DMS53 treated with DMSO at 0.1 percent for 48 hours (cell line): ENCODE results near the gene GAMT.
"Not testable (repeated sequence)": the region's sequence is repeated elsewhere in the genome, so short reads cannot be mapped to it uniquely, and the experiment has no call there.

Experiments used
- DNase-seq: peaks from one replicate; lab custom pipeline; 2025; ENCODE audit not compliant: unreplicated experiment; lab: John Stamatoyannopoulos, UW

The GAMT gene

DNA sequence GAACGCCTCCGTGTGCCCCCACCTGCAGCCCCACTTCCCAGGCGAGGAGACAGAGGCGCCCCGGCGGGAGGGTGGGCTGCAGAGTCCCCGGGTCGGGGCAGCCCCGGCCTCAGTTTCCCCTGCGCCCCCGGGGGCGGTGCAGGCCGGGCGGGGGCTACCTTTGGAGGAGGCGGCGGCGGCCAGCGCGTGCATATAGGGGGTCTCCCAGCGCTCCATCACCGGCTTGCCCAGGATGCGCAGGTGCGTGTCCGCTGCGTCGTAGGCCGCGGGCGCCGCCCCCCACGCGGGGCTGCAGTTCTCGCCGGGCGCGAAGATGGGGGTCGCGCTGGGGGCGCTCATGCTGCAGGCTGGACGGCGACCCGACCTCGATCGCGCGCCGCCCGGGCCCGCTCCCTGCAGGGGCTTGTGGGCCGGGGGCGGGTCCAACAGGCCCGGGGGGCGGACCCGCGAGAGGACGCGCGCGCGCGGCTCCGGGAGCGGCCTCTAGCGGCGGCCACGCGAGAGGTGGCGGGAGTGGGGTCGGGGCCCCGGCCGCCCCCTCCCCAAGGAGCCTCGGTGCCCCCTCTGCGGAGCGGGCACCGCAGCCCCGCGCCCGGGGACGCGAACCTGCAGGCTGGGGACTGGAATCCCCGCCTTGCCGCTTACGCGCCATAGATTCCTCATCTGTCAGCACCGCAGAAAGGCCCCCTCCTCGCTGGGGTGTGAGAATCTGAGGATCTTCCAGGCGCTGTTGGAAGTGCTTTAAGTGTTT lies at the start of gene GAMT:
GAMT (minus strand) TSS at position 405 of the 751 bp plus-strand sequence; CDS start at position 339, 66 bp downstream.
- DNase-seq, result no peak

DNA sequence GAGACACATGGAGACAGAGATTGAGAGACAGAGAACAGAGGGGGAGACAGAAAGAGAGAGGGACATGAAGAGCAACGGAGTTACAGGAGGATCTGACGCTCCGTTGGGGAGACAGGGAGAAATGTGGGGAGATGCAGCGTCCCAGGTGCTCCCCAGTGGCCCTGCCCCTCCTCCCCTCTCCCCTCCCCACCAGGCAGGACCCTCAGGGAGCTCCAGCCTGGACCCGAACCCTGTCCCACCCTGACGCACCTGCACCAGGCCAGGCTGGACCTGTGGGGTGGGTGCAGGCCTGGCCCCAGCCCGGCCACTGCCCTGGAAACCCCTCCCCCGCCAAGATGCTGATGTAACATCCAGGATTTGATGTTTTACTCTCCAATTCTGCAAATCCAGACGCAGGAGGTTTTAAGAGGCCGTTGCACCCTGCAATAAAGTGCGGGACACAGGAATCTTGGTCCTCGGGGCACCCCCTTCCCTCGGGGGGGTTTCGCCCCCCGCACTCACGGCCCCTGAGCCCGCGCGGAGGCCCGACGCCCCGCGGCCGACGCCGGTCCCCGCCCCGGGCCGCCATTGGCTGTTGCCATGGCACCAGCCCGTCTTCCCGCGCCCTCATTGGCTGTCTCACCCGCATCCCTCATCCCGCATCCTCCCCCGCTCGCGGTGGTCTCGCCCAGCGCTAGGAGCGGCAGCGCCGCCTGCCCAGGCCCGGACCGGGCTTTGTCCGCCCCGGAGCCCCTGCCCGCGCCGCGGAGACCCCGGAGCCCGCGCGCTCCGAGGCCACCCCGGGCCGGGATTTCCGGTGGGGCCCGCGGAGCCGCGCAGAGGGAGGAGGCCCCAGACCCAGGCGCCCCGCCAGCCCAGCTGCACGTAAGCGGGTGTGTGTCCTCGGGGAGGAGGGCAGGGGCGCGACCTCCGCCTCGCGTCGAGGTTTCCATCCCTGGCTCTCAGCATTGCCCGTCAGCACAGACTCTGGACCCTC lies 48.4 kb upstream of the GAMT start, which contains the start of gene APC2:
APC2 (plus strand) TSS at position 655 of the 976 bp plus-strand sequence. CDS start 2,881 bp downstream, outside the sequence.
- no peak for DNase-seq

- no peak for DNase-seq
These were observed 46.6 kb upstream of the GAMT start for GRCh38 chr19:1447944-1448343.

DNA sequence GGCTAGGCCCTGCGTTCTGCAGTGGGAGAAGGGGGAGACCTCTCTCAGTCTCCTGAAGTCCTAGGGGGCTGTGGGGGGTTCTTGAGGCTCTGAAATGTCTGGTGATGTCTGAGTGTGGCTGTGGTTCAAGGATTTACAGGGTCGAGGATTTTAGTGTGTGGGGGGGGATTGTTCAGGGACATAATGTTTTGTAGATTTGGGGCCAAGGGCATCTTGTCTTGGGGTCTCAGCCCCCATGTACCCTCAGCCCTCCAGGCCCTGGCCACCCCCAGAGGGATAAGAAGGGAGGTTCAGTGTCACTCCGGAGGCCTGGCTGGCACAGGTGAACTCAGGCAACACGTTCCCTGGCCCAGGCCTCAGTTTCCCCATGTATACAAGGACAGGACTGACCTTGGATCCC lies 46.2 kb upstream of the GAMT start:
- no peak for DNase-seq

GRCh38 chr19:1446713-1447481 lies 45.6 kb upstream of the GAMT start:
- no peak for DNase-seq

DNA sequence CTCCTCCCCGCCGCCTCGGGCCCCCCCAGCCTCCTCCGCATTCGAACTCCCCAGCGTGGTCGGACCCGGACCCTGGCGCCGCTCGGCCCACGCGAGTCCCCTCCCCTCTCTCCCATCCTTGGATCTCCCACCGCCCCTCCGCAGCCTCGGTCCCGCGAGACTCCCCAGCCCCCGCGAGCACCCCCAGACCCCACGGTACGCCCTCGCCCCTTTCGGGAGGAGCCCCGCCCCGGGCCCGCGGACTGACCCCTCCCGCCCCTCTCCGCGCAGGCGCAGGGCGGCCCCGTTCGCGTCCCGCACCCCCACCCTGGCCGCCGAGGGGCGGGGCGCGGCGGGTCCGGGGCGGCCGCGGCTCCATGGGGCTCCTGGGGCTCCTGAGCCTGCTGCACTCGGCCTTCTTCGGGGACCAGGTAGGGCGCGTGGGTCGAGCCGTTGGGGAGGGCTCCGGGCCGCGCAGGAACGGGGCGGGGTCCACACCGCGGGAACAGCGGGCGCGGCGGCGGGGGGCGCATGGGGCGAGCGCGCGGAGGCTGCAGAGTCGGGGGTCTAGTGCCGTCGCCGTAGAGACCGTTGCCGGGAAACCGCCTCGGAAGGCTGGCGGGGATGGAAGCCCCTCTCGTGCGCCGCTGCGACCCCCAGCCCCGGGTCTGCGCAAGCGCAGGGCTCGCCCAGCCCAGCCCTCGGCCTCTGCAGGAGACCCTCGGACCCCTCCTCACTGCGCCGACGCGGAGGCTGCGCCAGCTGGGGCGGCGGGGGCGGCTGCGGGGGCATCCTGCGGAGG lies 44.8 kb upstream of the GAMT start:
- DNase-seq, result peak; percentile 15

DNA sequence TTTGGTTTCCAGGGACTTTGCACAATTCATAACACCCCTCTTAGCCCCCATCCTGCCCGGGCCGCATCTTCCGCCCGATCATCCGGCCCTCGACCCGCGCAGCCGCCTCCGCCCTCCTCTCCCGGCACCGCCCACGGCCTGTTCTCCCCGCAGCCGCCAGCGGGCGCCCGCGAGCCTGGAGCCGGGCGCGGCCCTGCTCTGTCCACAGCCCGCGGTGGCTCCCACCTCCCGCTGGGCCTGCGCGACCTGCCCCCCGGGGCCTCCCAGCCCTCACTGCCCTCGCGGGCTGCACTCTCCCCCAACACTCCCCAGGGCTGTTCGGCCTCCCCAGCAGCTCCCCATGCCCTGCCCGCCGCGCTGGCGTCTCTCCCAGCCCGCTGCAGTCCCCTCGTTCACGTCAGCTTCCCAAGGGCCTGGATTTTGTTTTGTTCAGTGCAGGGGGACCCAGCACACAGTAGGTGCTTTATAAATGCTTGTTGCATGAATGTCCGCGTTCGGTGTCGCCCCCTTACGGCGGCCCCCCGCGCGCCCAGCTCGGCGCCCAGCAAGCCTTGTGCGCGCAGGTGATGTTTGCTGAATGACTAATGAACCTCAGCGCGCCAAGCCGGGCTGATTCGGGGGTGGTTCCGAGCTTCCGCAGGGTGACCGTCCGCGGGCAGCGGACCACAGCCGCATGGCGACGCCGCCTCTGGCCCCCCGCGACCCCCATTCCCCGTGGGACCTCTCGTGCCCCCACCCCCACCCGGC lies 44.0 kb upstream of the GAMT start:
- peak; percentile 29 for DNase-seq

GRCh38 chr19:1441677-1442438 lies 40.5 kb upstream of the GAMT start:
- DNase-seq, result no peak

DNA sequence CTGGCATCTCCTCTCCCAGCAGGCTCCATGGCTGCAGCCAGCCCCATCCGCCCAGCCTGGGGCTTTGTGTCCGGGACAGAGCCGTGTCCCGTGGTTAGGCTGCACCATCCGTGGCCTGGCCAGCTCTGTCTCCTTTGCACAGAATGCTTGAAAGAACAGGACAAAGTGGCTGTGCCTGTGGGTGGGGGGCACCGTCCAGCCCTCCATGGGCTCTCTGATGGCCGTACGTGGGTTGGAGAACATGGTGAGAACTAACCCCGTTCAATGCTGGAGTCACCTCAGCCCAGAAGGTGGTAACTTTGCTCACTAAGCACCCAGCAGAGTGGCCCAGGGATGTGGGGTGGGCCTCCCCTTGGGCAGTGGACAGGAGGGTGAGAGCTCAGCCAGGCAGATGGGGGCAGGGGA lies 39.7 kb upstream of the GAMT start:
- no peak for DNase-seq

- DNase-seq, result no peak
These were observed 39.1 kb upstream of the GAMT start for GRCh38 chr19:1440418-1440801.

- DNase-seq, result not testable (repeated sequence)
These were observed 38.4 kb upstream of the GAMT start for GRCh38 chr19:1439525-1440417.

GRCh38 chr19:1438933-1439354 lies 37.6 kb upstream of the GAMT start:
- no peak for DNase-seq

DNA sequence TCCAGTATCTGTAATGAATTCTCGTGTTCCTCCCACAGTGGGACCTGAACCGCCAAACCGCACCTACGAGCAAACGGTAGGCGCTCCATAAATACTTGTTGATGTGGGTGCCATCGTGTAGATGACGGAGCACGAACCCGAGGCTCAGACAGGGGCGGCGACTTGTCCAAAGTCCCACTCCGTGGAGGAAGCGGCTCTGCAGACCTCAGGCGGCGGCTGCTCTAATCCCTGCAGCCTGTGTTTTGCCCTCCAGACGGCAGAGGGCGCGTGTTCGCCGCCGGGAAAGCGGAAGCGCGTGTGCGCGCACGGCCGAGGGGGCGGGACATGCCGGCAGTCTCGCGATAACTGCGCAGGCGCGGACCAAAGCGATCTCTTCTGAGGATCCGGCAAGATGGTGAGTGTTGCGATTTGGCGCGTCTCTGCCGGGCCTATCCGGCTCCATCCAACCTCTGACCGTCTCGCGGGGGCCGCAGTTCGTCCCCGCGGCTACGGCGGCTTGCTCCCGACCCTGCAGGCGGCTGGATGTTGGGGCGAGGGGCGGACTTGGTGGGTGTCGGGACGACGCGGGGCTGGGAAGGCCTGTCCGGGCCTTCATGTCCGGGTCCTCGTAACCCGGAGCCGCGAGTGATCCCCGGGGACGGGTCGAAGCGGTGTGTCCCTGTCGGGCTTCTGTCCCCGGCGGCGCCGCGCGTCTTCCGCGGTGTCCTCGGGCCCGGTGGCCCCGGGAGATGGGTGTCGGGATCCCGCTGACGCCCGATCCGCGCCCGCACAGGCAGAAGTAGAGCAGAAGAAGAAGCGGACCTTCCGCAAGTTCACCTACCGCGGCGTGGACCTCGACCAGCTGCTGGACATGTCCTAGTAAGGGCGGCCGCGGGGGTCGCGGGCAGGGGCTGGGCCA lies 36.9 kb upstream of the GAMT start, which contains the start of gene RPS15:
RPS15 (plus strand) TSS at position 362 of the 898 bp plus-strand sequence; CDS start at position 392, 30 bp downstream.
- peak; percentile 86 for DNase-seq

DNA sequence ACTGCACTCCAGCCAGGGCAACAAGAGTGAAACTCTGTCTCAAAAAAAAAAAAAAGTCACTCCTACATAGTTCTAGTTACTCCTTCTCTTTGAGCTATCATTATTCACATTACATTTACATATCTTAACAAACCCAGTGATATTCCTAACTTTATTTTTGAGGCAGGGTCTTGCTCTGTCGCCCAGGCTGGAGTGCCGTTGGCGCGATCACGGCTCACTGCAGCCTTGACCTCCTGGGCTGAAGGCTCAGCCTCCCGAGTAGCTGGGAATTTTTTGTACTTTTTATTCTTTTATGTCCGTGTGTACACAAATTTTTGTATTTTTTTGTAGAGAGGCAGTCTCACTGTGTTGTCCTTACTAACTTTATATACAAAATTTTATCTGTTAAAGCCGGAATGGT lies 36.3 kb upstream of the GAMT start:
- no peak for DNase-seq

GRCh38 chr19:1435378-1435989 lies 34.1 kb upstream of the GAMT start:
- no peak for DNase-seq

DNA sequence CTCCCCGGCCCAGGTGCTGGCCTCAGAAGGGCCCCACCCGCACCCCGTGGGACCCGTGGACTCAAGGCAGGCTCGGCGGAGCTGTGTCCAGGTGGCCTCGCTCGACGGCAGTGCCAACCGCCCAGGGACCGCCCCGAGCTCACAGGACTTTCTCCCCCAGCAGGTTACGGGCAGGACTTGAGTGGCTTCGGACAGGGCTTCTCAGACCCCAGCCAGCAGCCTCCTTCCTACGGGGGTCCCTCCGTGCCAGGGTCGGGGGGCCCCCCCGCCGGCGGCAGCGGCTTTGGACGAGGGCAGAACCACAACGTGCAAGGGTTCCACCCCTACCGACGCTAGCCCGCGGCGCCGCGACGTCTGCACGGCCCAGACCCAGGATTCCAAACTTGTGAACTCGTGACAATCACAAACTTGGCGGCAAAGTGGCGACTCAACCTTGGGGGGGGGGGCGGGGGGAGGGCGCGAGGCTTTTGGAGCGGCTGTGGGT lies 33.3 kb upstream of the GAMT start:
- no peak for DNase-seq
